HG03342 (cell line): ENCODE results near the gene IMP3.
A peak's percentile ranks its signal among the peaks of the same experiment; 100 is the strongest.

Experiments used
- ATAC-seq: cut with Tn5 transposase; IDR thresholded peaks from one replicate; pipeline ENCODE4 v1.9.1; 2021; ENCODE audit warnings: mild to moderate bottlenecking, moderate library complexity; ENCODE audit not compliant: unreplicated experiment

The IMP3 gene

DNA sequence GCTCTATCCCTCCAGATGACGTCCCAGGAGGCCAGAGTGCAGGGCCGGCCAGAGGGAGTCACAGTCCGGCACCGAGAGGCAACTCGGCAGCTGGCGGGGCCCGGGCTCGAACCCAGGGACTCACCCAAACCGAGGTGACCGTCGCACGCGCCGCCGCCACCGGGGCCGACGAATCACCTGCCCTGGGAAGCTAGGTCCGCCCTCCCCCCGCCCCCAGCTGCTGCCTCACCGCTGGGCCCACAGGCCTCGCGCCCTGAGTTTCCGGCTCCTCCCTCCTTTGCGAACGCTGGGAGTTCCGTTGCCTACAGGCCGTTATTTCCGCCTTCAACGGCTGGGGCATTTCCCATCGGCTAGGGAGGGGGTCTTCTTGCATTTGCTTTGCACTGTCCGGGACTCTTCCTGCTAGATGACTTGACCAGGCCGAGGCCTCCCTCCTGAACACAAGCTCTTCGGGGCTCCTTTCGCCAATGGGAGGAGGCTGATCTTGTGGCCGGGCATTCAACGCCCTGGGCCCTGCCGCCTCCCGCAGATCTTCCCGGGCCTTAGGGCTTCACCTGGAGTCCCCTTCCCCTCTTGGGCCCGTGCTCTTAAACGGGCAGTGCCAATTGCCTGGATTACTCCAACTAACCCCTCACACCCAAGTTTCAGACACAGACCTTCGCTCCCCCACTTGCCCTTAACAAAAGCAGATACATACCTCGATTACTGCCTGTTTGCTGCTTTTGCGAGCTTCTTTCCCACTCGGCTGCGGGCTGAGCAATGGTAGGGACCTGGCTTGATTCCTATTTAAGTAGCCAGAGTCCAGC, 14.3 kb downstream of the IMP3 start, which contains the start of gene SNUPN:
SNUPN (minus strand) TSS at position 184 of the 806 bp plus-strand sequence. CDS start 4,674 bp downstream, outside the sequence.
- ATAC-seq: peak; percentile 72

DNA sequence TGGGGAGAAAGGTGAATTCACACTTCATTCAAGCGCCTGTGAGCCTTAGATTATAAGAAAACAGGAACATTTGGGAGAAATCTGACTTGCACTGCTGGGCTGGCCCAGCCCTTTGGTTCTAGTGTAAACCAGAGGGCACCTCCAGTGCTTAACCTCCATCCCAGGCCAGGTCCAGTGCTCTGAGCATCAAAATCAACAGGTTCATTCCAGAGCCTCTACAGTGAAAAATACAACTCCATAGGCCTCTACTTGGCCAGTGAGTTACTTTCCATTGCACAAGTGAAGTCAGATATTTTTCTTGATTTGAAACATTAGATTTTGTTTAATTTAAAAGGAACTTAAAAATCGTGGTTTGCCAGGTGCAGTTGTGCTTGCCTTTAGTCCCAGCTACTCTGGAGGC, 17.5 kb downstream of the IMP3 start:
- no peak for ATAC-seq

DNA sequence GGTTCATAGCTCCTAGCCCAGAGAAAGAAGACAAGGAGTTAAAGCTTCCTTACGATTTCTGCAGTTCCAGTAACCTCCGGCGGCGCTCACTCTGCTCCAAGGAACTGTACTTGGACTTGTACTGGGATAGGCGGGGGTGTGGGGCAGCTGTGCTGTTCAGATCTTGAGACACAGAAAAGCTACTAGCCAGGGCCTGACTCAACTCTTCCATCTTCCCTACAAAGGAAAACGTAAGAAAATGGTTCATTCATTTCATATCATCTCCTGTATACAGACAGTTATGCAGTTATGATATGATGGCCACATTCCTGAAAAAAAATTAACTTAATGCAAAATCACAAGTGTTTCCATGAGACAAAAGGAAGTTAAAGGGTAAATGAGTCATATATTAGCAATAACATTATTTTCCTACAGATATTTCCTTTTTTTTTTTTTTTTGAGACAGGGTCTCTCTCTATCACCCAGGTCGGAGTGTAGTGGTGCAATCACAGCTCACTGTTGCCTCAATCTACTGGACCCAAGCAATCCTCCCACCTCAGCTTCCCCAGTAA, 19.1 kb downstream of the IMP3 start:
- ATAC-seq: no peak

DNA sequence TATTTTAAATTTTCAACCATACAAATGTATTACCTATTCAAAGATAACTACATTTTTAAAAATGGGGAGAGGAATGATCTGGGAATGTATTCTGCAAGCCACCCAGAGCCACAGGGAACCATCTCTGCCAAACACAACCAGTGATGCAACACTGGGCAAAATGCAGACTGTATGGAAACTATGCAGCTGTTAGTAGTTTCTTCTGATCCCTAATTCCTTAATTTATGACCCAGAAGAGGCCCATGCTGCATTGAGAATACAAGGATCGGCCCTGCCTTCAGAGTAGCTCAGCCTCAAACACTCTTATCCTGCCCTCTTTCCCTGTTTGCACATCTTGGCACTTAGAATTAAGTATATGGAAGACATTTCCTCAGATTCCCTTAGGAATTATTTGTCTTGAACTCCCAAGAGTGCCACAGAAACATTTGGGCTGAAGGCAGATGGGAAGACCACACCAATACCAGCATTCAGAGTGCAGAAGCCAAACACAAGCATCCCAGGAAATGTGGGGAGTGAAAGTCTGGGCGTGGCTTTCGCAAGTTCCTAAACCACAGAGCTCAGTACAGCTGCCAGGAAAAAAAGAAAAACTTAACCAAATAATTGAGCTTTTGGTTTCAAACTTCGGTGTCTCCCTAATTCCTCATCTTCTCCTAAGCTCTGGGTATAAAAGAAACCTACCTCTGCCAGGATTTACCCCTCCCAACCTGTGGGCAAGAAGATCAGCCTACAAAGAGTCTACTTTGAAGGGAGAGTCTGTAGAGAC, 19.8 kb downstream of the IMP3 start:
- no peak for ATAC-seq

DNA sequence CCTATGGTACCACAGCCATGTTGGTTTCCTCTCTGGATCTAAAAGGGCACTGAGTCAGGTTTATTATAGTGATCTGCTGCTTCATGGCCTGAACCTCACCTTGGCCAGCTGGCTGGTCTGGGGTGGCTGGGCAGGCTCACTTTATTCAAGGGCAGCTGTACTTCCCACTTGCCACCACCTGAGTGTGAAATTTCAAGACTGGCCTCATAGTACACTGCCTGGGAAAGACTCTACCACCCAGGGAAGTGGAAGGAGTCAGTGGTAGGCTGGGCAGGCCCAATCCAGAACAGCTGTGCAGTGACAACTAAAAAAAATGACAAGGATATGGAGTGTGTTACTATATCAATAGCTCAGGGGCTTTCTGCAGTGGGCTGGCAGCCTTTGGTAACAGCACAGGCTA, 23.3 kb downstream of the IMP3 start:
- no peak for ATAC-seq

DNA sequence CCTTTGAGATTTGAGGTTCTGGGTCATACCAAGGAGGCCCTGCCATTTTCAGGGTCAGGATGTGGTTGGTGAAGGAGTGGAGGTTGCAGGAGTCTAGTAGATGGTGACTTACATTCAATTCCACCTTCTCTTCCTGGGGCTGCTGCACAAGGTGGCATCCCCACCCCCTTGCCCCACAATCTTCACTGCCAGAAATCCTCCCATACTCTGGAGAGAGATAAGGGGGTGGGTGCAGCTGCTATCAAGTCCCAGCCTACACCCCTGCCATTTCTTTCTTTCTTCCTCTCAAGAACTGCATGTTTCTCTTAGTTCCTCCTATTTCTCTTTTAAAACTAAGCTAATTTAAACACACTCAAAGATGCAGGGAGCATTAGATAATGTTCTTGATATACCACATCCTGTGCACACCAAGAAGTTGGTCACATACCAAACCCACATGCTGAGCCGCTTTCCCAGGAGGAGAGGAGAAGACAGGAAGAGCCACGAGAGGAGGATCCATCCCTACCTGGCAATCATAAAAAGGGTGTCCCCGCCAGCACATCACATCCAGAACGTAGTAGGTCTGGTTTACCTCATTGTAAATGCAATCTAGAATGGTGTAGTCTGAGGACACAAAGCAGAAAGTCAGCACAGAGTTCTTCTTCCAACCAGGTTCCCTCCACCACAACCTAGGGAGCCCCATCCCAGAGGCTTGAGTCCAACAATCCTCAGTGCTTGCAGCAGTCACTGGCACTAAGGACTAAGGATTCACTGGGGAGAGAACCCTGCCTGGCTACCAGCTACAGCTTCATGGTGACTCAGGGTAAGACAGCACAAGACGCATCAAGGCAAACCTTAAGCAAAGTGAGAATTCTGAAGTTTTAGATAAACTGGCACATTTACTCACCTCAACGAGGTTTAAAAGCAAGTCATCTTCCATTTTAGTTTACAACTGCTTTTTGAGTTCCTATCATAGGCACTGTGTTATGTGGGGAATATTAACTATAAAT, 33.0 kb downstream of the IMP3 start:
- ATAC-seq: no peak

DNA sequence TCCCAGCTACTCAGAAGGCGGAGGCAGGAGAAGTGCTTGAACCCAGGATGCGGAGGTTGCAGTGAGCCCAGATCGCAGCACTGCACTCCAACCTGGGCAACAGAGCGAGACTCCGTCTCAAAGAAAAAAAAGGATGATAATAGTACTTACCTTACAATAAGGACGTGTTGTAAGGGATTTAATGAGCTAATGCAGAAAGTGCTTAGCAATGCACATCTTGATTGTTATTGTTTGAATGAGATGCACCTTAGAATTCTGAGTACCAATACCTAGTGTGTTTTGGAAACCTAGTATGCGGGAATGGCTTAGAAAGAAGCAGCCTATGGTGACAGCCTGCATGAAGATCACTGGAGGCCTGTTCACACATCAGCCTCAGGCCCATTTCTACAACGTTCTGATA, 34.0 kb downstream of the IMP3 start:
- no peak for ATAC-seq

DNA sequence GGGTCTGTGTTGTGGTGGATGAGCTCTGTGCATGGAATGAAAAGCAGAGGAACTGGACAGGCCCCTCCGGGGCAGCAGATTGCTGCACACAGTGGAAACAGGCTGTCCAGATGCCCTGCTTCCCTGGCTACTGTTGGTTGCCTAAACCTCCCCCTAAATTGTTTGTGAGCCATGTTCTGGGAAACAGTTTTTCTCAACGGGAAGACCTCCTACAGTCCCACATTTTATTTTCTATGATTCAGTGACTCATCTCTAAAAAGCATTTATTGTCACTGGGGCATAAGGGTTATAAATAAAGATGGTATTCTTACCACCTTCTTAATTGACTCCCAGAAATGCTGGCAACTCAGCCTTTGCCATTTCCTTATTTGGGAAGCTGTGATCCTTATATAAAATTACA, 40.6 kb downstream of the IMP3 start:
- ATAC-seq: no peak

DNA sequence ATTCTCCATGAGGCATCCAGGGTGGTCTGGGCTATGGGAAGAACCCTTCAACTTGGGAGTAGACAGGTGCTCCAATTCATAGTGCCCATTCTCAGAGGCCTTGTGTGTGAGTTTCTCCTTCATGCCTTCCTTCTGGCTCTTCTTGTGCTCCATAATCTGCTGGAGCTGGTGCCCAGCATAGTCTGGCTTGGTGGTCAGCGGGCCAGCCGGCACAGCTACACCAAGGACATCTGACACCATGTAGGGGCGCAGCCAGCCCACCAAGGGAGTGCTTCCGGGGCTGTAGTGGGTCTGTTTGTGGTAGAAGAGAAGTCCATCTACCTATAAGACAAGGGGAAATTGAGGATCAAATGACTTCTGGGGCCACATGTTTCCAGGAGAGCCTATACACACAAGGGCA, 41.7 kb downstream of the IMP3 start:
- no peak for ATAC-seq

DNA sequence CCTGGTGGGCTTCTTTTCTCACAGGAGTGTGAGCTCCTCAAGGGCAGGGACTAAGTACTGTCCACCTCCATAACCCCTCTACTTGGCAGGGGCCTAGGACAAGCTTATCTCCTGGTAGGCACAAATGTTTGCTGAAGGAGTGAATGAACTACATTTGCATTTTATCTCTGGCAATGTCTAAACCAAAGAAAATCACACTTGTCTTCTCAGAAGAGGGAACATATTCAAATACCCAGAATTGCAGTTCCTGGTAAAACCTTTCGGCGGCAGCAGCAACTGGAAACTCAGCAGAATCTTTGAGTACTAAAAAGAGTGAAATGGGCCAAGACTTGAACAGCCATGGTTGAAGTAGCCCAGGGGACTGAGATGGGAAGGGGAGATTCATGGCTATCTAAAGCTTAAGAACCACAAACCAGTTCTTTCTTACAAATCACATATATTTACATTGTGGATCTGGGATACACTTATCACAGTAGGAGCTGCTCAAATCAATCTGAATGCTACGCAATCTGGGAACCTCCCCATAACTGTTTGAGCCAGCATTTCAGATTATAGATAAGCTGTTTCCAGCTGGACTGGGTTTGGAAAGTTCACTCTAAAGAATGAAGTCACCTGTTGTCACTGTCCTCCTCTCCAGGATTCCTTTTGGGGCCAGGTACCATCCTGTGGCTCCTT, 42.2 kb downstream of the IMP3 start:
- no peak for ATAC-seq

DNA sequence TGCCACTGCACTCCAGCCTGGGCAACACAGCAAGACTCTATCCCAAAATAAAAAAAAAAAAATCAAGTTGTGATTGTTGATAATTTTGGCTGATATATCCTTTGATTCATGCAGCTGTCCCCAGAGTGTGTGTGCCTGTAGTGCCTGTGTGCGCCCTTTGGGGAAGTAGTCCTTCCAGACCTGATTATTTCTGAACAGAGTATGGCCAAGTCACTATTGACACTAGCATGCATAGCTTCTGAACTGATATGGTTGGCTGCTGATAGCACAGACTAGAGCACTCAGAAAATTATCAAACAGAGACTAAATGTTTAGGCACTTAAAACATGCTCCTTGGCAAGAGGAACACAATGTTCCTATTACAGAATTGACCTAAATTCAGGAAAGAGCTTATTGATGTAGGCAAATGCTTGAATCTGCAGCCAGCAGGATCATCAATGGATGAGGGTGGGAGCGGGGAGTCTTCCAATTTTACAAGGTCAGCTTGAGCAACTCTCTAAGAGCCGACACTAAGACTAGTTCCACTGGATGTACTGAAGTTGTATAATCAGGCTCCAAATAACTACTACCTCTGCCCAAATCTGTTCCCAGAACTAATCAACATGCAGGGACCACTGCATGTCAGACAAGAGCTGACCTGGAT, 43.2 kb downstream of the IMP3 start:
- no peak for ATAC-seq

DNA sequence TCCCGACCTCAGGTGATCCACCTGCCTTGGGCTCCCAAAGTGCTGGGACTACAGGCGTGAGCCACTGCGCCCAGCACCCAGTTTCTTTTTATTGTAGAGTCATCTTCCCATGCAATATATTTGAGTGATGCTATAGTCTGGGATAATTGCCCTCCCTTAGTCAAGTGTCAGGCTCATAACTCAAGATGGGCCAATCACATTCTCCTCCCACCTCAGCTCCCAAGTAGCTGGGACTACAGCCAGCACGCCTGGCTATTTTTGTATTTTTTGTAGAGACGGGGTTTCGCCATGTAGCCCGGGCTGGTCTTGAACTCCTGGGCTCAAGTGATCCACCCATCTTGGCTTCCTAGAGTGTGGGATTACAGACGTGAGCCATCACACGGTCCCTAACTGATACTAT, 45.7 kb downstream of the IMP3 start:
- no peak for ATAC-seq

DNA sequence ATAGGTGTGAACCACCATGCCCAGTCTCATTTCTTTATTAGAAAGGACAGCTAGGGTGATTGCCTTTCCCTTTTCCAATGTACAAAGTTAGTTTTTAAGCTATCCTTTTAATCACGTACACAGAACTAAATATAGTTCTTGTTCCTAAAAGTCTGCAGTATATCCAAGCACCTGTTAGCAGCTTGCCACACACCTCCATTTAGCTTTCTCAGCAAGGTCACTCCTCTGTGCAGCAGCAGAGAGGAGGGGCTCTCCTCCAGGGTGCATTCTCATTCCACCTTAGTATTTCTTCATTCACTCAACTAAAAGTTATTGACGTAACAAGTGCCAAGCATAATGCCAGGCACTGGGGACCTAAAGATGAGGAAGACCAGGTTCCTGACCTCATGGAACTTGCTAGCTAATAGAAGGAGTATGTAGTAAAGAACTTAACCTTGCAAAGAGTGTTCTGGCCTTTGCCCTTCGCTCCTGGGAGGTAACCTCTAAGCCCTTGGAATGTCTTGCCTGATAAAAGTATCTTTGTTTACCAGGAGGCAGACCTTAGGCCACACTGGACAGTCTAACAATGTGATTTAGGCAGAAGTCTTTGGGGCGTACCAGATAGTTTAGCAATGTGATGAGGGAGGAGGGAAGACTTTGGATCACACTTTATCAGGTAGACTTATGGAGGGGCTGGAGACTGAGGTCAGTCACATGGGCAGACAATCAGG, 48.2 kb downstream of the IMP3 start:
- no peak for ATAC-seq

DNA sequence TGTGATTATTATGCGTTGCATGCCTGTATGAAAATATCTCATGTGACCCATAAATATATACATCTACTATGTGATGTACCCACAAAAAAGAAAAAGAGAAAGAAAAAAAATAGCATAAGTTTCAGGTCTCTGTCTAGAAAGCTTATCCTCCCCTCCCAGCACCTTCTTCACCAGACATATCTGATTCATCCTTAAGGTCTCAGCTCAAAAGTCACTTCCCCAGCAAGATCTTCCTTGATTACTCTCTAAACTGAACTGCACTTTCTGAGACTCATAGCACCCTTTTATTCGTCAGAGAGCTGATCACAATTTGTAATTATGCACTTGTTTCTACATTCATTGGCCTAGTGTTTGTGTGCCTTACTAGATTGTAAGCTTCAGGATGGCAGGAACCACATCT, 49.8 kb downstream of the IMP3 start:
- ATAC-seq: no peak
